RPMI8226 (cell line): Measurements from ENCODE around the gene NAMPT.
"Not testable (repeated sequence)": the region's sequence is repeated elsewhere in the genome, so short reads cannot be mapped to it uniquely, and the experiment has no call there.

Source experiments
- DNase-seq: peaks from one replicate; pipeline ENCODE4 v3.0.0-alpha.2; 2015

NAMPT gene

DNA sequence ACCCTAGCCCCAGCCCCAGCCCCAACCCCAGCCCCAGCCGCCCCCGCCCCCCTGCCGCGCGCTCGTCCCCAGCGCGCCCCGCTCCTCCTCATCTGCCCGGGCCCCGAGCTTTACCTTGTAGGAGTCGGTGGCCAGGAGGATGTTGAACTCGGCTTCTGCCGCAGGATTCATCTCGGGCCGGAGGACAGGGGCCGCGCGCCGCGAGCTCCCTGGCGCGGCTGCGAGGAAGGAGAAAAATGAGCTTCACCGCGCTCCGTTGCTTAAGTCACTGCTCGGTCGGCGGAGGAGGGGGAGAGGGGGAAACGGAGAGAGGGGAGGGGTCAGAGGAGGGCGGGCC, at the start of gene NAMPT:
Gene NAMPT (minus strand): TSS at position 270 of the 337 bp plus-strand sequence. CDS start 99 bp downstream, at position 171.
- no peak for DNase-seq

DNA sequence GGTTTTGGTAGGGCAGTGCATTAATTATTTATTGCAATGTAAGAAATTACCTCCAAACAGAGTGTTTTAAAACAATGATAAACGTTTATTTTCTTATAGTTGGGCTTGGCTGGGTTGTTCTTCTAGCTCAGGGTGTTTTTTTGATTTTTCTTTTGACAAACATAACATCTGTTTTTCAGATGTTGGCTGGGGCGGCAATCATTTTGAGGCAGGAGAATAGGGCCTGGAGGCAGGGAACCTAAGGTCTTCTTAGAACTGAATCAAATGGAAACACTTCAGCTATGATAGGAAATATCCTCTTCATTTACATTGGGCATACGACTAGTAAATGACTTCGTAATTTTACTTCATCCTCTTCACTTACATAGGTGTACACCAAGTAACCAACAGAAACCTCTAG, 47.4 kb upstream of the NAMPT start:
- no peak for DNase-seq

DNA sequence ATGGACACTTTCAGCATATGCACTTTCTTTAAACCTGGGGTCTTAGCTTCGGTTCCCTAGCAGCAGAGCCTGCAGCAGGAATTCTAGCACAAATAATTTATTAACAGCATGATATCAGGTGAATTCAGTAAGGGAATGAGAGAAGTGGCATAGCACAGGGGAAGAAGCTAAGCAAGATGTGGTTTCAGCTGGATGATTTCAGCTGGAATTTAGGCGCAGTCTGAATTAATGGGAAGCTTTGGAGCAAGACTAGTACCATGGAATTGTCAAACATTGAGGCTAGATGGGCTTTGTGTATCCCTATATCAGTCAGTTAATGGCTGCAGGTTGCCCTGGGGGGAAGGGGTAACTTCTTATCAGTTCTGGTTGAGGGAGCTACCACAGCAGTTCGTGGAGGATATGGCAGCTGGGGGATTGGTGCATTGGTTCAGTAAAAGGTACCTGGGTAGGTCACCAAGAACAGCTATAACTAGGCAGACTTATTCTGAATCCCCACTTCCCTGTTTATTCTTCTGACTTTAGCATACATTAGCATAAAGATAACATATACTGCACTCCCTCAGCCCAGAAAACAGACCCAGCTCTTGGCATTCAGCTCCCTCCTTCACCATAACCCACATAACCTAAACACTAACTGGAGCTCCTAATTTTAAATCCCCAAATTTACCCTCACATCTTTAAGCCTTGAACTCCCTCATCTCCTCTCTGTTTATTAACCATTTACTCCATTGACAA, 46.8 kb upstream of the NAMPT start:
- no peak for DNase-seq

DNA sequence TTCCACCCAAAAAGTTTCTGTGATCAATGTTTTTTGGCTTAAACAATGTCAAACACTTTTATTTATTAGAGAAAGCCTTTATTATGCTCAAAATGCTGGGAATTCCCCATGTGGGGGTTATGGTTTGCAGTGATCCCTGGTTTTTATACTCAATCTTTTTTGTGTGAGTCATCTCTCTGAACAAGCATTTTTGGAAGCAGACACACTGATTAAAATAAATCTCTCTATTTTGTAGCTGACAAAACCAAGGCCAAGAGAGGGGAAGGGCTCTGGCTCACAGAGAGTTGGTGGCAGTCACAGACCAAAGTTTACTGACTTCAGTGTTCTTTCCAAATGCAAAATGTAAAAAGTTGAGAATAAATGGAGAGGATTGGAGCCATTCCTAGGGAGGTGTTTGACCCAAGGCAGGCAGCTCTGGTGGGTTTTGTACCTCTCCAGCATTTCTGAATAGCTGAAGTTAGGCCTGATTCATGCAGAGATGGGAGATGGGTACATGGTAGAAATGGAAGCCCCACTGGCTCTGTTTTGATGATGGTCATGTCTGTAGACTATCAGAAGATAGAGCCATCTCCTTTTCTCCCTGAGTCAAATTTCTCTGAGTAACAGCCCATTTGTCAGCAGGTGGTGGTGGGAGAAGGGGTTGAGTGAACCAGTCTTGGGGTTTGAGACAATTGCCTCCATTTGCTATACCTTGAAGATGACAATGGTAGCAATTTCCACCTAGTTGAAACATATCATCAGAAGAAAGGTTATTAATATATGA, 45.4 kb upstream of the NAMPT start:
- DNase-seq: no peak

DNA sequence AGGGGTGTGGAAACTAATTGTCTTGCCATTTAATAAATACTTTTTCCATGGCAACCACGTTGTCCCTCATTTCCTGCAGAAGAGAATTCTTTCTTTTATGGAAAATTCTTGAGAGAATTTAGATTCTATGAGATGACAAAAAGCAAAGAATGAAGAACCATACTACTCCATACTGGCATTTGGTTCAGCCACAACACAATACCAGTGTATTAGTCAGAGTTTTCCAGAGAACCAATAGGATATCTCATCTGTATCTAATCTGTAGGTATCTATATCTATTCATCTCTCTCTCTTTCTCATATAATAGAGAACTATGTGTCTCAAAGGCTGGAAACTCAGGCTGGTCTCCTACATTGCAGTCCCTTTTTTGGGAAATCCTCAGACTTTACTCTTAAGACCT, 44.6 kb upstream of the NAMPT start:
- DNase-seq: no peak

DNA sequence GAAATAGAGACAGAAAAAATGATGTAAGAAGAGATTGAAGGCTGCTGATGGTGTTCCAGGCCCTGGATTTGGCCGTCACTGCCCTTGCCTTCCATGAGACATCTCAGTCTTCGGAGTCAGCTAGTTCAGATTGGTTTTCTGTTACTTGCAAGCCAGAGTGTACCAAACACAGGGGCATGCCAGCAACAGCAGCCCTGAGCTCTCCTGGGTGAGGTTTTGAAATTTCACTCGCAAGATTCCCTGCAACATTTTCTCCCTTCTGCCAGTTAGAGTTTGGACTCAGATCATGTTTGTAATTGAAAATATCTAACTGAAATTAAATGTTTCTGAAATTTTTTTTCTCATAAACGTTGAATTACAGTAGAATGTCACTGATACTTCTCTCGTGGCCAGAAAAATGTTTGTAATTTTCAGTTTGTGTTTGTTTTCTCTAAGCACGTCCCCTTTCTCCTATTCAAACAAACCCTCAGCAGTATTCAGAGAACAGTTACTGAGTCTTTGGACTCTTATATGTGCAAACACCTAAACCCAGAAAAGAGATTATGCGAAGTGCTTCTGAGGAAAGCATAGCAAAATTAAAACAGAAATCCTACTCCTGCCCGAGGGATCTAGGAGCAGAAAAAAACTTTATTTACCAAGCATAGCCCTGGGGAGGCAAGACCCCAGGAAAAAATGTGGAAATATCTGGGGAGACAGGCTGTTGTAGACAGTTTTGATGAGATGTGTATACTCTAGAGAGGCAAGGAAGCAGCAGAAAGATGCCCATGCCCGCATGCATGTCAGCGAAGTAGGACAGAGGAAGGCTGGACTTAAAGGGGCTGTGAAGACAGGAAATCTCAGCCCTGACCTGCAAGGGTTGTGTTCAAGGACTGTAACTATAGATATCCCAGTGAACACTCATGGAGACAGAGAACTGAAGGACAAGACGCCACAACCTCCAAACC, 43.0 kb upstream of the NAMPT start:
- DNase-seq: no peak

DNA sequence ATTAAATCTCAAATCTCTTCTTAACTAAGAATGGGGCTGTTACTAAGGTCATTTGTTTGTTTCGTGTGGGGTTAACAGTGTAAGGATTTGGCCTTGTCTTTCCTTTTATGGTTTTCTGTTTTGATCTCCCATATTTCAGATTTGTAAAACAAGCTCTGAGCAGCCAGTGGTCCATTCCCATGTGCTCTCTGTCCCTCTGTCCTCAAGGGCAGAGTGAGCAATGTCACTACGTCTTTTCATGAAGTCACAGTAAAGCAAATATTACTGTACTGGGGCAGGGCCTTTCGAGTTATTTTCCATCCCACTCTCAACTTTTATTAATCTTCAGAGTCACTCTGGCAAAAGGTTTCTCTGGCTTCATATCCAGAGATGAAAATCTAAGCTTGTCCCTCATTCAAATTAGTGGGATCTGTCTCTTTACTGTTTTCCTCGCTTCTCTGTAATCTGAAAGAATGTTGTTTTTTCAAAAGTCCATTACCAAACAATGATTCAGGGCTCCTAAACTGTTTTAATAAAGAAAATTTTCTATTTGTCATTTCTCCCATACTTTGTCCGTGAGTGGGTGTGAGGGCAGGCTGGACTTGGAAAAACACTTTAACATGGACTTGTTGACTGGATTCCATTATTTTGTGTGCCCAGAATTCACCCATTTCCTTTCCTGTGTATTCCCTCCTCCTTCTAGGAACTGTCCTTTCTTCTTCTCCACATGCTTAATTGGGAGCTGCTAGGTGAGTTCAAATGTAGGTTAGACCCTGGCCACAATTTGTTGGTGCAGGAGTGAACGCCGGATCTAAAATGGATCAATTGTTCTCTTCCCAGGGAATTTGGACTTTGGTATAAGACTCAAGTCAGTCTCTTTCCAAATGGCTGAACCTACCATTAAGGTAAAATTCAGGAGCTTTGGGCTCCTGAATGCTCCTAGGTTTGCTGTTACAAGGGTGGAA, 42.1 kb upstream of the NAMPT start:
- no peak for DNase-seq

DNA sequence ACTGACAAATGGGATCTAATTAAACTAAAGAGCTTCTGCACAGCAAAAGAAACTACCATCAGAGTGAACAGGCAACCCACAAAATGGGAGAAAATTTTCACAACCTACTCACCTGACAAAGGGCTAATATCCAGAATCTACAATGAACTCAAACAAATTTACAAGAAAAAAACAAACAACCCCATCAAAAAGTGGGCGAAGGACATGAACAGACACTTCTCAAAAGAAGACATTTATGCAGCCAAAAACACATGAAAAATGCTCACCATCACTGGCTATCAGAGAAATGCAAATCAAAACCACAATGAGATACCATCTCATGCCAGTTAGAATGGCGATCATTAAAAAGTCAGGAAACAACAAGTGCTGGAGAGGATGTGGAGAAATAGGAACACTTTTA, 39.7 kb upstream of the NAMPT start:
- DNase-seq: not testable (repeated sequence)

DNA sequence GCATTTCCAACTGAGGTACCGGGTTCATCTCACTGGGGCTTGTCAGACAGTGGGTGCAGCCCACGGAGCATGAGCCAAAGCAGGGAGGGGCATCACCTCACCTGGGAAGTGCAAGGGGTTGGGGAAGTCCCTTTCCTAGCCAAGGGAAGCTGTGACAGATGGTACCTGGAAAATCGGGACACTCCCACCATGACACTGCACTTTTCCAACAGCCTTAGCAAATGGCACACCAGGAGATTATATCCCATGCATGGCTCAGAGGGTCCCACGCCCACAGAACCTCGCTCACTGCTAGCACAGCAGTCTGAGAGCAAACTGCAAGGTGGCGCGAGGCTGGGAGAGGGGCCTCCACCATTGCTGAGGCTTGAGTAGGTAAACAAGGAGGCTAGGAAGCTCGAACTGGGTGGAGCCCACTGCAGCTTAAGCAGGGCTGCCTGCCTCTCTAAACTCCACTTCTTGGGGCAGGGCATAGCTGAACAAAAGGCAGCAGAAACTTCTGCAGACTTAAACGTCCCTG, 35.5 kb upstream of the NAMPT start:
- not testable (repeated sequence) for DNase-seq

DNA sequence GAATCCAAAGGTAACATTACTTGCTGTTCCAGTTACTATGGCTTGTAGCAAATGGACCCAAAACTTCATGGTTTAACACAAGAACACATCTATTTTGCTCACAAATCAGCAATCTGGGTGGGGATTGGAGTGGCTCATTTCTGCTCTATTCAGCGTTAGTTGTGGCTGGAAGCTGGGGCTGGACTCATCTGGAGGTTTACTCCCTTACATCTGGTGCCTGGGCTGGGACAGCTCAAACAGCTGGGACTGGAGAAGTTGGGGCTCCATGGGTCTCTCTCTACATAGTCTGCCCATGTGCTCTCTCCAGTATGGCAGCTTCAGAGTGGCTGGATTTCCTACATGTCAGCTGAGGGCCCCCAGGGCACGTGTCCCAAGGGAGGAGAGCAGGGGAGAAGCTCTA, 33.7 kb upstream of the NAMPT start:
- no peak for DNase-seq

DNA sequence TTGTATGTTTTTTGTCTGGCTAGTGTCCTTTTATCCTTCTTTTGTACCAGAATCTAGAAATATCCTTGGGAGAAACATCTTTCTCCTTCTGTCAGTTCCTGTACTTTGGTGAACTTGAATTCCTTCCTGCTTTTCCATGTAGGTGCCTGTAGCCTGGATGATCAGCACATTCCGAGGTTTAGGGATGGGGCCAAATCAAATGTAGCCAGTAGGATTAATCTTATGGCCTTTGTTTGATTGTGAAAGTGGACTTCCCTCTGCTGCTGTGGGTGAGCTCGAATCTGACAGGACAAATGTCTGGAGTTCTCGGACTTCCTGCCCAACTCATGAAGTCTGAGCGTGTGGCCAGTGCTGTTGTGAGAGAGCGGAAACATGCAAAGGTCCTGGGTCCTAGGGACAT, 33.2 kb upstream of the NAMPT start:
- DNase-seq: no peak

DNA sequence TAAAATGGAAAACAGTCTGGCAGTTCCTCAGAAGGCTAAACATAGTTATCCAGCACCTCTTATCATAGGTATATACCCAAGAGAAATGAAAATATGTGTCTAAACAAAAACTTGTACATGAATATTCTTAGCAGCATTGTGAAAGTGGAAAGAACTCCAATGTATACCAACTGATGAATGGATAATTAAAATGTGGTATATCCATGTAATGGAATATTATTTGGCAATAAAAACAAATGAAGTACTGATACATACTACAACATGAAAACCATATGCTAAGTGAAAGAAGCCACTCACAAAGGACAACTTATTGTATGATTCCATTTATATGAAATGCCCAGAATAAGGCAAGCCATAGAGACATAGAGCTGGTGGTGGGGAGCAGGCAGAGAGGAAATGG, 32.2 kb upstream of the NAMPT start:
- DNase-seq: no peak

DNA sequence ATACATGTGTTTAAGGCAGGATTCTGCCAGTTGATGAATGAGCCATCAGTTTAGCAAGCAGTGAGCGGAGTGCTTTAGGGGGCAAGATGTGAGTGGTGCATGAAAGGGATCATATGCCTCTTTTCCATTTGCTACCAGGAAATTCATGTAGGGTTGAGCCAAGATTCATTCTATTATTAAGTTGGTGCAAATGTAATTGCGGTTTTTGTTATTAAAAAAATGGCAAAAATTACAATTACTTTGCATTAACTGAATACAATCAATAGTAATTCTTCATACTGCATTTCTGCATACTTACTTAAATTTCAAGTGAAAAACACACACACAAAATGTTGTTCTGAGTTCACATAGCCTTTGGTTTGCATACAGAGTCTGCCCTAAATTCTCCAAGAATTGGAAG, 30.1 kb upstream of the NAMPT start:
- DNase-seq: no peak

DNA sequence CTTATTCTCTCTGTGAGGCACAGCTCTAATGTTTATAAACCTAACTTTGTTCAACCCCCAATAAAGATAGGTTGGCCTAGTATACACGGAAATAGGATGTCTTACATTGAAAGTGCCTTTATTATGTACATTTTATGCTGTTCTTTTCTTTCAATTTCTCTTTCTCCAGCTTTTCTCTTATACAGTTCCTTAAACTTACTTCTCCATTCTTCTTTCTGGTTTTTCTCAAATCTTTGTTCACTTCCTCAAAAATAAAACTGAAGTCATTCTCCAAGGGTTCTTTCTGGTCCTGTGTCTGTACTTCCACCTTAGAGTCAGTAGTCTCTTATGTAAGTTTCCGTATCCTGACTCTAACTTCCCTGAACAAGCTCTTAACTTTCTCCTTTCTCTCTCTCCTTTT, 29.2 kb upstream of the NAMPT start:
- DNase-seq: no peak

DNA sequence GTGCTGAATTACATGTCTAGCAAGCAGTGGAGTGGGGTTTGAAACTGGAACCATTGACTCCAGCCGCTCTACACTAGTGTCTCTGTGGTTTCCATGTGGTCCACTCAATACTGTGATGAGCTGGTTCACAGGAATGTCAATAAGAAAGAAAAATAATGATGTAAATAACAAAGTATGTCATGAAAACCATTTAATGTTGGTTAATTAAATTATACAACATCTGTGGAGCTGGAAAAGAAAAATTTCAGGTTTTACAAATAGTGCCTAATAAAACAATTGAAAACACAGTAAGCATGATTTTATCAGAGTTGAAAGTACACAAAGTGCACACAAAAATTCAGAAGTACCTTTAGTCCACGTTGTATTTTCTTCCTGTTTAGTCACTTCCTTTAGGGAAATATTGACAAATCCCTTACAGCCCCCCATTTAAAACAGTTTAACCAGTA, 28.7 kb upstream of the NAMPT start:
- no peak for DNase-seq

DNA sequence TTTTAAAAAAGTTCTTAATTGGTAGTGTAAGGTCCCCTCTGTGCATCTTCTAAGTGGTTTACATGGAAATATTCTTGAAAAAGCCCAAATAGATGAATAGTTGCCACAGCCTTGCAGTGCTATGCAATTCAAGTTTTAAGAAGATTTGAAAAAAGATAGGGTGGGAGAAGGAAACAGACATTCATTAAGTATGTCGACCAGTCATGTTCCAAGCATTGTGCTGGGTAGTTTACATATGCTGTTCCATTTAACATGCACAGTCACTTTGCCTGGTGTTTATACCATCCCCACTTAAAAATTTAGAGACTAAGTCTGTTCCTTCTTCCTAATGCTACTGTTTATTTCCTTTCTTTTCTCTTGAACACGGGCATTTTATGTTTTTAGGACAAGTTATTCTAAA, 28.1 kb upstream of the NAMPT start:
- DNase-seq: no peak

DNA sequence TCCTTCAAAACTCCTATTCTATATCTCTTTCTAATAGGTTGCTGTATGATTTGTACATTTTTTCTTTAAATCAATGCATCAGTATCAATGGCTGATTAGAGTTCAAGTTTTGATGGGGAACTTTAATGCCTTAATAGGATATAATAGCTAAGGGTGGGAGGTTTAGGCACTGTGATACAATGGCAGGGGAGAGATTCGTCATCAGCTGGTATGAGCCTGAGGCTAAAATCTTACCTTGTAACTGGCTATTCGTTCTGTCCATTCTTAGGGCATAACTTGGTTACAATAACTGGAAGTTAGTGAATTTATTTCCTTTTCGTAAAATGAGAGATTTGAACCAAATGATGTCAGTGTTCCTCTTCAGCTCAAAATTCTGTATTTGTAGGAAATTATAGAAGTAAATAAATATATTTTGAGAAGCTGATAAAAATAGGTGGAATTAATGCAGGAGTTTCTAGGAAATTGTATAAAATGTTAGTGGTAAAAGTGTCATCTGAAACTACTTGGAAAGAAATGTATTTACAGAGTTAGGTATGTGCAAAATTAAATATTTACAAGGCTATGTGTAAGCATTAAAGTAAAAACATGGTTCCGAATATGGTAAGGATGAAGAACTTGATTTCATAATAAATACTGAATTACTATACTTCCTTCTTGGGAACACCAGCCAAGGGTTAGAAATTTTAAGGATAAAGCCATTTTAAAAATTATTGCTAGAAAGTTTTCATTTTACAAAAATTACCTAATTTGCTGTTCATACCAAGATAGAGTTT, 27.5 kb upstream of the NAMPT start:
- DNase-seq: no peak

DNA sequence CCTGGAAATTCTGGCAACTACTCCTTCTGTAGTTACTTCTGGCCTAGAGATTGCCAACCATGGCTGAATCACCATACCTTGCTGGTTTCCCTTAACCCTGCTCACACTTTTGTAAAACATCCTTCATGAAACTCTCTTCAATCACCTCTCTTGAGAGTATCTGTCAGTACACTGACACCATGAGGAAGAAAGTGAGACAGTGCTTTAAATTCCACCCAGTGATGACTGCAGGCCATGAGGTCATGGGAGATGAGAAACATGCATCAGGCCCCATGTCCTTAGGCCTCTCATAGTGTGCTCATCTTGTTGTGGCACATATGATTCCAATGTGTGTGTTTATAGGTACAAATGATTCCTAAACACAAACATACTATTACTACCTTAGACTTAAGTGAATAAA, 24.6 kb upstream of the NAMPT start:
- no peak for DNase-seq

DNA sequence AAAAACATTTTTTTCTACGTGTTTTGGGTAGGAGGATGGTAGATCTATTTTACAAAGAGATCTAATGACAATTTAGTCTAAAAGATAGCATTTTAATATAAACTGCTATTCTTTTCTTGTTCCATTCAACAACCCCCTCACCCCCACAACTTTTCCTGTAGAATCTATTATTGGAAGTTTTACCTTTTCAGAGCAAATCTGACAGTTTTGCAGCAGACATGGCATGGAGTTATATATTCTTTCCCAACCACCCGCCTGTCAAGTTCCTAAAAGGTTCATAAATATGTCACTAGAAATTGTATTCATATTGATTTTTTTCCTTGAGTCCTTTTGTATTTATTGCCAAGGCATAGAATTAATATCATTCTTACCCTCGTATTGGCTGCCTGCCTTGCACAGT, 21.5 kb upstream of the NAMPT start:
- DNase-seq: no peak

DNA sequence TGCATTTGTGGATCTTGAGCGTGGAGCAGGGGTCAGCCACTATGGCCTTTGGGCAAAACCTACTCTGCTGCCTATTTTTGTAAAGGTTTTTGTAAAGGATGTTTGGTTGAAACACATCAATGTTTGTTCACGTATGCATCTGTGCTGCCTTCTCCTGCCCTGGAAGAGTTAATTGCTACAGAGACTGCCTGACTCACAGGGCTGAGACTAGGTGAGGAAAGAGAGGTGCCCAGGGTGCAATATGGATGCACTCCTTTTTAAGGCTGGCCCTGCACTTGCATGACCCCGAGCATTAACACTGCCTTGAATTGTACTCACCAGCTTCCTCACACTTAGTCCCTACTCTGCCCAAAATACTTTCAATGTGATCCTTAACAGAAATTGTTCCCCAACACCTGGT, 20.9 kb upstream of the NAMPT start:
- no peak for DNase-seq

DNA sequence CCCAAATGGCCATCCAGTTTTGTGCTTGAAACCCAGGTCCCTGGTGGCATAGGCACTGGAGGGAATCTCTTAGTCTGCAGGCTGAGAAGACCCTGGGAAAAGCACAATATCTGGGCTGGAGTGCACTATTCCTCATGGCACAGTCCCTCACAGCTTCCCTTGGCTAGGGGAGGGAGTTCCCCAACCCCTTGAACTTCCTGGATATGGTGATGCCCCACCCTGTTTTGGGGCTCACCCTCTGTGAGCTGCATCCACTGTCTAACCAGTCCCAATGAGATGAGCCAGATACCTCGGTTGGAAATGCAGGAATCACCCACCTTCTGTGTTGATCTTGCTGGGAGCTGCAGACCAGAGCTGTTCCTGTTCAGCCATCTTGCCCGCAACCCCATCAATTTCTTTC, 19.8 kb upstream of the NAMPT start:
- no peak for DNase-seq
